ENCODE measurements around the gene ZCCHC17. TPM values are rescaled to one million over a fixed set of nuclear protein-coding genes. Genes with fewer than 3 reads are reported as not detected.

Gene ZCCHC17
- total RNA-seq, 1 donor from 2014 or later, result 55.0 TPM

DNA sequence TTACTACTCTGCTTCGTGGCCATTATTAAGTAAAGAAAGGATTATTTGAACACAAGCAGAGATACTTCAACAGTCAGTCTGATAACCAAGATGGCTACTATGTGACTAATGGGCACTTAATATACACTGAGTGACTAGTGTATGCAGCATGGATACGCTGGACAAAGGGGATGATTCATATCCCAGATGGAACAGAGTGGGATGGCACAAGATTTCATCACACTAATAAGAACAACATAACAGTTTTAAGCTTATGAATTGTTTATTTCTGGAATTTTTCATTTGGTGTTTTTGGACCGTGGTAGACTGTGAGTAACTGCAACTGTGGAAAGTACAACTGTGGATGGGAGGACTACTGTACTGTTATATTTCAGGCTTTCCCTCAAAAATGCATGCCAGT, 9.4 kb downstream of the ZCCHC17 start:
- Histone ChIP-seq H3K9me3 (ENCODE audit: low read depth) (no peaks in the 10 kb centered on the region), H3K27ac (no peak overlapping the region), H3K9ac (no peak overlapping the region), H2AFZ (replicated peaks) (no peak overlapping the region), H3K79me2 (ENCODE audit: low read depth) (peaks cover 60% of the 10 kb centered on the region), H3K27me3 (no peaks in the 10 kb centered on the region), H3K4me2 (no peak overlapping the region), H3F3A (ENCODE audit: low read depth) (no peaks in the 10 kb centered on the region), H3K4me3 (no peak overlapping the region), H3K4me1 (no peaks in the 10 kb centered on the region), H3K36me3 (no peaks in the 10 kb centered on the region), H4K20me1 (ENCODE audit: low read depth) (peaks cover 25% of the 10 kb centered on the region)
- Mint-ChIP-seq H3K27me3 (ENCODE audit: insufficient read depth, low read depth) (no peaks in the 10 kb centered on the region), H3K9me3 (no peaks in the 10 kb centered on the region), H3K36me3 (peaks cover 17% of the 10 kb centered on the region), H3K4me3 (no peak overlapping the region), H3K4me1 (no peaks in the 10 kb centered on the region), H3K27ac (no peak overlapping the region)
- no peak for DNase-seq (ENCODE audit: low spot score)
- TF ChIP-seq EZH2 (IDR thresholded peaks at IDR 0.05), result no peak
- no peak for TF ChIP-seq EZH2phosphoT487 (IDR thresholded peaks at IDR 0.05)
- TF ChIP-seq, protein P1, sequence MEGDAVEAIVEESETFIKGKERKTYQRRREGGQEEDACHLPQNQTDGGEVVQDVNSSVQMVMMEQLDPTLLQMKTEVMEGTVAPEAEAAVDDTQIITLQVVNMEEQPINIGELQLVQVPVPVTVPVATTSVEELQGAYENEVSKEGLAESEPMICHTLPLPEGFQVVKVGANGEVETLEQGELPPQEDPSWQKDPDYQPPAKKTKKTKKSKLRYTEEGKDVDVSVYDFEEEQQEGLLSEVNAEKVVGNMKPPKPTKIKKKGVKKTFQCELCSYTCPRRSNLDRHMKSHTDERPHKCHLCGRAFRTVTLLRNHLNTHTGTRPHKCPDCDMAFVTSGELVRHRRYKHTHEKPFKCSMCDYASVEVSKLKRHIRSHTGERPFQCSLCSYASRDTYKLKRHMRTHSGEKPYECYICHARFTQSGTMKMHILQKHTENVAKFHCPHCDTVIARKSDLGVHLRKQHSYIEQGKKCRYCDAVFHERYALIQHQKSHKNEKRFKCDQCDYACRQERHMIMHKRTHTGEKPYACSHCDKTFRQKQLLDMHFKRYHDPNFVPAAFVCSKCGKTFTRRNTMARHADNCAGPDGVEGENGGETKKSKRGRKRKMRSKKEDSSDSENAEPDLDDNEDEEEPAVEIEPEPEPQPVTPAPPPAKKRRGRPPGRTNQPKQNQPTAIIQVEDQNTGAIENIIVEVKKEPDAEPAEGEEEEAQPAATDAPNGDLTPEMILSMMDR (IDR thresholded peaks at IDR 0.05), result no peak

DNA sequence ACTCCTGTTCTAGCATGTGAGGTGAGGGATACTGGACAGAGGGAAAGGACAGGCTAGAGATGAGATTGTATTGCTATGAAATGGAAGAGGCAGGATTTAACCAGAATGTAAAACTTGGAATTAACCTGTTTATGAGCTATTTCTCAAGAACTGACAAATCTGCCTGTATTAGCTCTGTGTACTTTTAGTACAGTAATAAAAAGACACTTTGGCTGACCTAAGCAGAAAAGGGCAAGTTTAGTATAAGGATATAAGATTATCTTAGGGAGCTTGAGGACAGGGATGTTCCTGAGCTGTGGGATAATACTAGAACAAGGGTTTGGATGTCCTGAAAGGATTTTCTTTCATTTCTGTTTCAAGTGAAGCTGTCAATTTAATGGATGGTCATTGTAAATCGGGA, 11.2 kb downstream of the ZCCHC17 start:
- peaks cover 26% of the 10 kb centered on the region for H3K36me3 Mint-ChIP-seq
- peaks cover 16% of the 10 kb centered on the region for H4K20me1 ChIP-seq (ENCODE audit: low read depth)
- H3K9ac ChIP-seq, result no peak overlapping the region
- no peaks in the 10 kb centered on the region for H3K4me1 Mint-ChIP-seq
- H3K36me3 ChIP-seq, result no peaks in the 10 kb centered on the region
- H3K27ac ChIP-seq, result peak overlapping the region; percentile 15
- H3K4me3 ChIP-seq, result no peak overlapping the region
- DNase-seq (ENCODE audit: low spot score), result no peak
- no peaks in the 10 kb centered on the region for H3K9me3 ChIP-seq (ENCODE audit: low read depth)
- H3K9me3 Mint-ChIP-seq, result no peaks in the 10 kb centered on the region
- H3K79me2 ChIP-seq (ENCODE audit: low read depth), result peaks cover 42% of the 10 kb centered on the region
- peak overlapping the region; percentile 9 for H3K27ac Mint-ChIP-seq
- no peak overlapping the region for H3K4me3 Mint-ChIP-seq
- H3K4me2 ChIP-seq, result no peak overlapping the region
- TF ChIP-seq, protein P1 (IDR thresholded peaks at IDR 0.05), result no peak
- no peaks in the 10 kb centered on the region for H3K4me1 ChIP-seq
- no peaks in the 10 kb centered on the region for H3F3A ChIP-seq (ENCODE audit: low read depth)
- H3K27me3 Mint-ChIP-seq (ENCODE audit: insufficient read depth, low read depth), result no peaks in the 10 kb centered on the region
- no peaks in the 10 kb centered on the region for H3K27me3 ChIP-seq
- no peak overlapping the region for H2AFZ ChIP-seq (replicated peaks)

DNA sequence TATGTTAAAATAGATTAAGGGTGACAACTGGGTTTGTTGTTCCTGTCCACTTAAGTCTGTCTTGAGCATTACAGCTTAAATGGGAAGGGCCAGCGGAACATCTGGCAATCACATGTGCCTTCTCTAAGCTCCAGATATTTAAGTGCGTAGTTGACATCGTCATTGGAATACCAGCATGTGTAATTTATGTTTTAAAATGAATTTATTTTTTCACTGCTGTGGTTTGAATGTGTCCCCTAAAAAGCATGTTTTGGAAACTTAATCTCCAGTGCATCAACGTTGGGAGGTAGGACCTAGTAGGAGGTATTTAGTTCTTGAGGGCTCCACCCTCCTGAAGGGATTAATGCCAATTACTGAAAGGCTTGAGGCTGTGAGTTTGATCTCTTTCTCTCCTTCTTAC, 13.4 kb downstream of the ZCCHC17 start:
- Mint-ChIP-seq H3K4me1 (no peaks in the 10 kb centered on the region), H3K36me3 (peaks cover 32% of the 10 kb centered on the region), H3K27me3 (ENCODE audit: insufficient read depth, low read depth) (no peaks in the 10 kb centered on the region), H3K9me3 (no peaks in the 10 kb centered on the region), H3K27ac (no peak overlapping the region), H3K4me3 (no peak overlapping the region)
- H4K20me1 ChIP-seq (ENCODE audit: low read depth), result peaks cover 9% of the 10 kb centered on the region
- no peak overlapping the region for H3K27ac ChIP-seq
- H3K27me3 ChIP-seq, result no peaks in the 10 kb centered on the region
- DNase-seq (ENCODE audit: low spot score), result no peak
- no peaks in the 10 kb centered on the region for H3K4me1 ChIP-seq
- H3K9ac ChIP-seq, result no peak overlapping the region
- no peaks in the 10 kb centered on the region for H3K36me3 ChIP-seq
- H3K4me3 ChIP-seq, result no peak overlapping the region
- H2AFZ ChIP-seq (replicated peaks), result no peak overlapping the region
- no peaks in the 10 kb centered on the region for H3K9me3 ChIP-seq (ENCODE audit: low read depth)
- H3K4me2 ChIP-seq, result no peak overlapping the region
- H3K79me2 ChIP-seq (ENCODE audit: low read depth), result peaks cover 21% of the 10 kb centered on the region
- TF ChIP-seq EZH2 (IDR thresholded peaks at IDR 0.05) (no peak), EZH2phosphoT487 (IDR thresholded peaks at IDR 0.05) (no peak)
- TF ChIP-seq, protein P1 (IDR thresholded peaks at IDR 0.05), result no peak
- no peaks in the 10 kb centered on the region for H3F3A ChIP-seq (ENCODE audit: low read depth)

DNA sequence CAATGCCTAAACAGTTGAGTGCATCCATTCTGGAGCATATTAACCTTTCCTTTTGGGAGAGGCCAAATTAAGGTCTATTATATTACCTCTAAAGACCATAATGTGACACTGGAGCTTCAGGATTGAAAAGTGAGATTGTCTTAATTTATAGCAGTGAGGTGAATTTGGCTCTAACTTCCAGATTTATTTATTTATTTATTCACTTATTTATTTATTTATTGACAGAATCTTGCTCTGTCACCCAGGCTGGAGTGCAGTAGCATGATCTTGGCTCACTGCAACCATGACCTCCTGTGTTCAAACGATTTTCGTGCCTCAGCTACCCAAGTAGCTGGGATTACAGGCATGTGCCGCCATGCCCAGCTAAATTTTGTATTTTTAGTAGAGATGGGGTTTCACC, 19.1 kb downstream of the ZCCHC17 start:
- no peak overlapping the region for H3K4me2 ChIP-seq
- H3K9me3 Mint-ChIP-seq, result no peaks in the 10 kb centered on the region
- H3K36me3 Mint-ChIP-seq, result peaks cover 20% of the 10 kb centered on the region

More for the DNA sequence above, 19.1 kb downstream of the ZCCHC17 start:
- Histone ChIP-seq H4K20me1 (ENCODE audit: low read depth) (peaks cover 3% of the 10 kb centered on the region), H3K36me3 (peaks cover 9% of the 10 kb centered on the region), H3K9ac (no peak overlapping the region), H3K4me3 (no peak overlapping the region), H3K27ac (no peak overlapping the region), H3F3A (ENCODE audit: low read depth) (no peaks in the 10 kb centered on the region), H3K9me3 (ENCODE audit: low read depth) (no peaks in the 10 kb centered on the region), H3K79me2 (ENCODE audit: low read depth) (no peaks in the 10 kb centered on the region), H3K27me3 (no peaks in the 10 kb centered on the region), H3K4me1 (no peaks in the 10 kb centered on the region), H2AFZ (replicated peaks) (no peak overlapping the region)
- Mint-ChIP-seq H3K27ac (no peak overlapping the region), H3K27me3 (ENCODE audit: insufficient read depth, low read depth) (no peaks in the 10 kb centered on the region), H3K4me1 (no peaks in the 10 kb centered on the region), H3K4me3 (no peak overlapping the region)
- no peak for DNase-seq (ENCODE audit: low spot score)
- TF ChIP-seq, protein P1 (IDR thresholded peaks at IDR 0.05), result no peak
- TF ChIP-seq EZH2phosphoT487 (IDR thresholded peaks at IDR 0.05) (no peak), EZH2 (IDR thresholded peaks at IDR 0.05) (no peak)
